ENCODE measurements around the gene AUTS2.

The AUTS2 gene

GRCh38 chr7:70153933-70154332 is 555.7 kb downstream of the AUTS2 start:
- Histone ChIP-seq H3K4me2 (ENCODE audit: low read length) (no peak overlapping the region), H3K9ac (ENCODE audit: low read length) (no peak overlapping the region), H3K79me2 (ENCODE audit: insufficient read depth, low read length) (no peaks in the 10 kb centered on the region), H3K27me3 (ENCODE audit: insufficient read depth, low read length) (no peaks in the 10 kb centered on the region), H3K27ac (ENCODE audit: low read depth, low read length, poor library complexity, severe bottlenecking) (no peak overlapping the region), H3F3A (ENCODE audit: insufficient read depth, low read length) (no peaks in the 10 kb centered on the region), H4K20me1 (ENCODE audit: insufficient read depth, low read length) (no peaks in the 10 kb centered on the region), H3K36me3 (ENCODE audit: insufficient read depth, low read length) (no peaks in the 10 kb centered on the region), H3K9me3 (ENCODE audit: low read length) (peaks cover 2% of the 10 kb centered on the region; the same call in 1 of the 2 replicates), H3K4me3 (ENCODE audit: low read depth, low read length, poor library complexity, severe bottlenecking) (no peak overlapping the region), H2AFZ (ENCODE audit: low read length) (no peak overlapping the region), H3K4me1 (ENCODE audit: insufficient read depth, low read length, severe bottlenecking) (no peaks in the 10 kb centered on the region), H3K9me2 (ENCODE audit: low read depth, low read length) (no peaks in the 10 kb centered on the region)
- TF ChIP-seq CTCF (IDR thresholded peaks at IDR 0.05; ENCODE audit: low read length) = no peak
- TF ChIP-seq EZH2 (IDR thresholded peaks at IDR 0.05; ENCODE audit: borderline replicate concordance, low read length) = no peak

GRCh38 chr7:70154521-70155180 is 556.4 kb downstream of the AUTS2 start:
- no peak overlapping the region for H3K4me3 ChIP-seq (ENCODE audit: low read depth, low read length, poor library complexity, severe bottlenecking)
- H3K9me3 ChIP-seq (ENCODE audit: low read length) = peaks cover 2% of the 10 kb centered on the region; the same call in 1 of the 2 replicates
- no peak overlapping the region for H3K27ac ChIP-seq (ENCODE audit: low read depth, low read length, poor library complexity, severe bottlenecking)
- no peaks in the 10 kb centered on the region for H4K20me1 ChIP-seq (ENCODE audit: insufficient read depth, low read length)
- no peaks in the 10 kb centered on the region for H3K9me2 ChIP-seq (ENCODE audit: low read depth, low read length)
- no peaks in the 10 kb centered on the region for H3K36me3 ChIP-seq (ENCODE audit: insufficient read depth, low read length)
- TF ChIP-seq EZH2 (IDR thresholded peaks at IDR 0.05; ENCODE audit: borderline replicate concordance, low read length) = no peak
- TF ChIP-seq CTCF (IDR thresholded peaks at IDR 0.05; ENCODE audit: low read length) = no peak
- H3K4me1 ChIP-seq (ENCODE audit: insufficient read depth, low read length, severe bottlenecking) = no peaks in the 10 kb centered on the region
- no peaks in the 10 kb centered on the region for H3K27me3 ChIP-seq (ENCODE audit: insufficient read depth, low read length)
- no peak overlapping the region for H2AFZ ChIP-seq (ENCODE audit: low read length)
- no peaks in the 10 kb centered on the region for H3K79me2 ChIP-seq (ENCODE audit: insufficient read depth, low read length)
- H3K9ac ChIP-seq (ENCODE audit: low read length) = no peak overlapping the region
- no peak overlapping the region for H3K4me2 ChIP-seq (ENCODE audit: low read length)
- H3F3A ChIP-seq (ENCODE audit: insufficient read depth, low read length) = no peaks in the 10 kb centered on the region

GRCh38 chr7:70156057-70156456 is 557.8 kb downstream of the AUTS2 start:
- H3K4me2 ChIP-seq (ENCODE audit: low read length) = no peak overlapping the region
- no peaks in the 10 kb centered on the region for H3K27me3 ChIP-seq (ENCODE audit: insufficient read depth, low read length)
- no peak for TF ChIP-seq CTCF (IDR thresholded peaks at IDR 0.05; ENCODE audit: low read length)
- no peak for TF ChIP-seq EZH2 (IDR thresholded peaks at IDR 0.05; ENCODE audit: borderline replicate concordance, low read length)
- no peaks in the 10 kb centered on the region for H3K9me2 ChIP-seq (ENCODE audit: low read depth, low read length)
- H4K20me1 ChIP-seq (ENCODE audit: insufficient read depth, low read length) = no peaks in the 10 kb centered on the region
- H3K36me3 ChIP-seq (ENCODE audit: insufficient read depth, low read length) = no peaks in the 10 kb centered on the region
- no peaks in the 10 kb centered on the region for H3F3A ChIP-seq (ENCODE audit: insufficient read depth, low read length)
- no peak overlapping the region for H3K9ac ChIP-seq (ENCODE audit: low read length)
- no peaks in the 10 kb centered on the region for H3K4me1 ChIP-seq (ENCODE audit: insufficient read depth, low read length, severe bottlenecking)
- no peak overlapping the region for H3K4me3 ChIP-seq (ENCODE audit: low read depth, low read length, poor library complexity, severe bottlenecking)
- no peaks in the 10 kb centered on the region for H3K79me2 ChIP-seq (ENCODE audit: insufficient read depth, low read length)
- no peak overlapping the region for H2AFZ ChIP-seq (ENCODE audit: low read length)
- H3K9me3 ChIP-seq (ENCODE audit: low read length) = peaks cover 2% of the 10 kb centered on the region; the same call in 1 of the 2 replicates
- no peak overlapping the region for H3K27ac ChIP-seq (ENCODE audit: low read depth, low read length, poor library complexity, severe bottlenecking)

All from OCI-LY1 (cell line).